ENCODE results near the gene PTPRT. TPM values are rescaled to one million over a fixed set of nuclear protein-coding genes. Genes with fewer than 3 reads are reported as not detected.

The PTPRT gene
- total RNA-seq, 1 experiment from 2014 or later: not detected

- DNase-seq (ENCODE audit: low read depth, low spot score) (no peak), ATAC-seq (no peak)
- H3K27ac ChIP-seq (ENCODE audit: low read depth, low read length): no peak overlapping the region
- H3K79me2 ChIP-seq (ENCODE audit: insufficient read depth, low read length): no peaks in the 10 kb centered on the region
- no peaks in the 10 kb centered on the region for H3K9me2 ChIP-seq (ENCODE audit: insufficient read depth)
- POLR2A ChIA-PET: no interaction called here
- H3K36me3 ChIP-seq (ENCODE audit: control insufficient read depth in 1 of 2, insufficient read depth in 2 of 2, low read length in 2 of 2): no peaks in the 10 kb centered on the region
- H3K4me1 ChIP-seq (ENCODE audit: control insufficient read depth in 1 of 2, insufficient read depth in 2 of 2, low read length in 2 of 2): no peaks in the 10 kb centered on the region
- TF ChIP-seq POLR2AphosphoS5 (IDR thresholded peaks at IDR 0.05; ENCODE audit: low read depth, low read length) (no peak), POLR2A (IDR thresholded peaks at IDR 0.05; ENCODE audit: borderline replicate concordance, extremely low read depth, insufficient read depth, insufficient read length) (no peak), CEBPB (IDR thresholded peaks at IDR 0.05; ENCODE audit: low read depth) (no peak), YY1 (IDR thresholded peaks at IDR 0.05; ENCODE audit: extremely low read depth, insufficient replicate concordance, low read depth, low read length) (no peak), TCF7L2 (IDR thresholded peaks at IDR 0.05; ENCODE audit: borderline replicate concordance, extremely low read depth, insufficient read depth, insufficient read length) (no peak), MAX (IDR thresholded peaks at IDR 0.05) (no peak), JUND (IDR thresholded peaks at IDR 0.05) (no peak), EZH2phosphoT487 (IDR thresholded peaks at IDR 0.05; ENCODE audit: borderline replicate concordance) (no peak), SP1 (IDR thresholded peaks at IDR 0.05; ENCODE audit: low read depth) (no peak)
- TF ChIP-seq, protein P1, sequence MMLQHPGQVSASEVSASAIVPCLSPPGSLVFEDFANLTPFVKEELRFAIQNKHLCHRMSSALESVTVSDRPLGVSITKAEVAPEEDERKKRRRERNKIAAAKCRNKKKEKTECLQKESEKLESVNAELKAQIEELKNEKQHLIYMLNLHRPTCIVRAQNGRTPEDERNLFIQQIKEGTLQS (IDR thresholded peaks at IDR 0.05): no peak
- TF ChIP-seq, protein P2, sequence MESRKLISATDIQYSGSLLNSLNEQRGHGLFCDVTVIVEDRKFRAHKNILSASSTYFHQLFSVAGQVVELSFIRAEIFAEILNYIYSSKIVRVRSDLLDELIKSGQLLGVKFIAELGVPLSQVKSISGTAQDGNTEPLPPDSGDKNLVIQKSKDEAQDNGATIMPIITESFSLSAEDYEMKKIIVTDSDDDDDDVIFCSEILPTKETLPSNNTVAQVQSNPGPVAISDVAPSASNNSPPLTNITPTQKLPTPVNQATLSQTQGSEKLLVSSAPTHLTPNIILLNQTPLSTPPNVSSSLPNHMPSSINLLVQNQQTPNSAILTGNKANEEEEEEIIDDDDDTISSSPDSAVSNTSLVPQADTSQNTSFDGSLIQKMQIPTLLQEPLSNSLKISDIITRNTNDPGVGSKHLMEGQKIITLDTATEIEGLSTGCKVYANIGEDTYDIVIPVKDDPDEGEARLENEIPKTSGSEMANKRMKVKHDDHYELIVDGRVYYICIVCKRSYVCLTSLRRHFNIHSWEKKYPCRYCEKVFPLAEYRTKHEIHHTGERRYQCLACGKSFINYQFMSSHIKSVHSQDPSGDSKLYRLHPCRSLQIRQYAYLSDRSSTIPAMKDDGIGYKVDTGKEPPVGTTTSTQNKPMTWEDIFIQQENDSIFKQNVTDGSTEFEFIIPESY (IDR thresholded peaks at IDR 0.05; ENCODE audit: extremely low read depth, insufficient replicate concordance, low read length): no peak
- TF ChIP-seq, protein P3, sequence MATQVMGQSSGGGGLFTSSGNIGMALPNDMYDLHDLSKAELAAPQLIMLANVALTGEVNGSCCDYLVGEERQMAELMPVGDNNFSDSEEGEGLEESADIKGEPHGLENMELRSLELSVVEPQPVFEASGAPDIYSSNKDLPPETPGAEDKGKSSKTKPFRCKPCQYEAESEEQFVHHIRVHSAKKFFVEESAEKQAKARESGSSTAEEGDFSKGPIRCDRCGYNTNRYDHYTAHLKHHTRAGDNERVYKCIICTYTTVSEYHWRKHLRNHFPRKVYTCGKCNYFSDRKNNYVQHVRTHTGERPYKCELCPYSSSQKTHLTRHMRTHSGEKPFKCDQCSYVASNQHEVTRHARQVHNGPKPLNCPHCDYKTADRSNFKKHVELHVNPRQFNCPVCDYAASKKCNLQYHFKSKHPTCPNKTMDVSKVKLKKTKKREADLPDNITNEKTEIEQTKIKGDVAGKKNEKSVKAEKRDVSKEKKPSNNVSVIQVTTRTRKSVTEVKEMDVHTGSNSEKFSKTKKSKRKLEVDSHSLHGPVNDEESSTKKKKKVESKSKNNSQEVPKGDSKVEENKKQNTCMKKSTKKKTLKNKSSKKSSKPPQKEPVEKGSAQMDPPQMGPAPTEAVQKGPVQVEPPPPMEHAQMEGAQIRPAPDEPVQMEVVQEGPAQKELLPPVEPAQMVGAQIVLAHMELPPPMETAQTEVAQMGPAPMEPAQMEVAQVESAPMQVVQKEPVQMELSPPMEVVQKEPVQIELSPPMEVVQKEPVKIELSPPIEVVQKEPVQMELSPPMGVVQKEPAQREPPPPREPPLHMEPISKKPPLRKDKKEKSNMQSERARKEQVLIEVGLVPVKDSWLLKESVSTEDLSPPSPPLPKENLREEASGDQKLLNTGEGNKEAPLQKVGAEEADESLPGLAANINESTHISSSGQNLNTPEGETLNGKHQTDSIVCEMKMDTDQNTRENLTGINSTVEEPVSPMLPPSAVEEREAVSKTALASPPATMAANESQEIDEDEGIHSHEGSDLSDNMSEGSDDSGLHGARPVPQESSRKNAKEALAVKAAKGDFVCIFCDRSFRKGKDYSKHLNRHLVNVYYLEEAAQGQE (IDR thresholded peaks at IDR 0.05; ENCODE audit: low read depth): no peak
- peaks cover 14 to 18% of the 10 kb centered on the region in 2 experiments; a peak in 3 of 4 replicates for H3K9me3 ChIP-seq (ENCODE audit: control insufficient read depth in 1 of 2, insufficient read depth in 1 of 2, low read depth in 1 of 2, low read length in 2 of 2)
- H3K27me3 ChIP-seq (ENCODE audit: insufficient read depth, low read length): no peaks in the 10 kb centered on the region
- BruUV-seq (replicated peaks): no TSS peak
- intact Hi-C loops (cut with micrococcal nuclease): no loop called here
- H2AFZ ChIP-seq (ENCODE audit: low read depth, low read length, poor library complexity, severe bottlenecking): no peak overlapping the region
- no peaks in the 10 kb centered on the region for H4K20me1 ChIP-seq (ENCODE audit: insufficient read depth)
- H3K4me3 ChIP-seq (replicated peaks in 1 of 2; ENCODE audit: low read depth in 1 of 2, low read length in 2 of 2): no peak overlapping the region
- RAD21 ChIA-PET (ENCODE audit: low non-redundant PET in 1 of 2, low total read pairs in 2 of 2, uncharacterized antibody in 2 of 2, unreplicated experiment in 2 of 2): no interaction called here
- CTCF ChIA-PET: no interaction called here
- H3K4me2 ChIP-seq (ENCODE audit: low read length): no peak overlapping the region
- no peak overlapping the region for H3K9ac ChIP-seq (ENCODE audit: low read length)
Measured at GRCh38 chr20:42531508-42531961, 658.2 kb downstream of the PTPRT start.

All from HCT116 (cell line).